ENCODE data around the gene FOXK1. TPM values are rescaled to one million over a fixed set of nuclear protein-coding genes. Genes with fewer than 3 reads are reported as not detected.

FOXK1 gene
- total and polyA plus RNA-seq, 2 of the 13 experiments (the other 11 are each of a cell fraction or from before 2014, with no cell fraction given) = 4.6 to 8.8 TPM

- intact Hi-C loops (cut with micrococcal nuclease; ENCODE audit: unreplicated experiment) = no loop called here
- Histone ChIP-seq H2AFZ (ENCODE audit: low read length) (no peak overlapping the region), H4K20me1 (ENCODE audit: insufficient read depth, low read length) (no peaks in the 10 kb centered on the region), H3K9me3 (ENCODE audit: low read length) (no peaks in the 10 kb centered on the region), H3K9ac (ENCODE audit: insufficient read depth, low read depth, low read length) (no peak overlapping the region), H3K4me3 (replicated peaks in 1 of 3; ENCODE audit: insufficient read depth in 1 of 3, low read depth in 2 of 3, low read length in 3 of 3) (no peak overlapping the region), H3K4me1 (ENCODE audit: insufficient read depth, low read length) (peaks cover 9% of the 10 kb centered on the region), H3K27me3 (ENCODE audit: control insufficient read depth in 1 of 2, insufficient read depth in 2 of 2, low read length in 2 of 2) (no peaks in the 10 kb centered on the region), H3K27ac (ENCODE audit: extremely low read length, insufficient read depth, low read length) (no peak overlapping the region), H3K4me2 (ENCODE audit: low read depth, low read length) (no peak overlapping the region), H3K36me3 (replicated peaks in 1 of 2; ENCODE audit: control insufficient read depth in 1 of 2, insufficient read depth in 2 of 2, low read length in 2 of 2) (peaks cover 11 to 19% of the 10 kb centered on the region in 2 experiments; a peak in 4 of 5 replicates), H3K79me2 (ENCODE audit: insufficient read depth, low read length) (no peaks in the 10 kb centered on the region)
- no peak for ATAC-seq
- ChIA-PET CTCF (ENCODE audit: low intra/inter-chr PET ratio, low total read pairs) (no interaction called here), POLR2A (no interaction called here)
- BruUV-seq (replicated peaks) = no TSS peak
- in situ Hi-C loops (cut with HindIII; ENCODE audit: extremely low pct_ligation_motif_present, low pct_unique_long_range_greater_than_20kb) = loop anchor here (10.0 kb wide), 1 partner anchor 295 kb away; no protein-coding TSS in a partner anchor
- 91% methylated on average over 20 of the region's 26 CpGs for WGBS (ENCODE audit: low lambda C conversion rate)
- FAIRE-seq = no peak
- no peak for DNase-seq (ENCODE audit: low spot score)
- no peak for TF ChIP-seq HMG20A (CRISPR knock-in tag; IDR thresholded peaks at IDR 0.05; ENCODE audit: borderline replicate concordance)
- no peak for TF ChIP-seq ZNF34 (CRISPR knock-in tag; IDR thresholded peaks at IDR 0.05; ENCODE audit: borderline replicate concordance)
- TF ChIP-seq, protein P1, sequence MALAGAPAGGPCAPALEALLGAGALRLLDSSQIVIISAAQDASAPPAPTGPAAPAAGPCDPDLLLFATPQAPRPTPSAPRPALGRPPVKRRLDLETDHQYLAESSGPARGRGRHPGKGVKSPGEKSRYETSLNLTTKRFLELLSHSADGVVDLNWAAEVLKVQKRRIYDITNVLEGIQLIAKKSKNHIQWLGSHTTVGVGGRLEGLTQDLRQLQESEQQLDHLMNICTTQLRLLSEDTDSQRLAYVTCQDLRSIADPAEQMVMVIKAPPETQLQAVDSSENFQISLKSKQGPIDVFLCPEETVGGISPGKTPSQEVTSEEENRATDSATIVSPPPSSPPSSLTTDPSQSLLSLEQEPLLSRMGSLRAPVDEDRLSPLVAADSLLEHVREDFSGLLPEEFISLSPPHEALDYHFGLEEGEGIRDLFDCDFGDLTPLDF (CRISPR knock-in tag; IDR thresholded peaks at IDR 0.05) = no peak
- peak; percentile 18; the same call in 1 of the 2 replicates for TF ChIP-seq RBFOX2 (IDR thresholded peaks at IDR 0.05; ENCODE audit: low read depth, low read length)
- no peak for TF ChIP-seq ZNF83 (CRISPR knock-in tag; IDR thresholded peaks at IDR 0.05; ENCODE audit: borderline replicate concordance)
- no peak for TF ChIP-seq AKAP8 (CRISPR knock-in tag; IDR thresholded peaks at IDR 0.05)
- TF ChIP-seq ZNF33A (CRISPR knock-in tag; IDR thresholded peaks at IDR 0.05; ENCODE audit: borderline replicate concordance) = no peak
- no peak for TF ChIP-seq REL (CRISPR knock-in tag; conservative IDR thresholded peaks at IDR 0.05)
- TF ChIP-seq ZNF746 (CRISPR knock-in tag; IDR thresholded peaks at IDR 0.05) = no peak
- no peak for TF ChIP-seq KLF11 (CRISPR knock-in tag; IDR thresholded peaks at IDR 0.05)
- no peak for TF ChIP-seq NBN (conservative IDR thresholded peaks at IDR 0.05)
- no peak for TF ChIP-seq ZNF441 (CRISPR knock-in tag; IDR thresholded peaks at IDR 0.05; ENCODE audit: borderline replicate concordance)
- TF ChIP-seq RARG (CRISPR knock-in tag; IDR thresholded peaks at IDR 0.05; ENCODE audit: low read depth) = no peak
- TF ChIP-seq HNRNPH1 (optimal IDR thresholded peaks at IDR 0.05; ENCODE audit: low read depth, low read length) = no peak
- peak; percentile 23 for TF ChIP-seq AGO2 (optimal IDR thresholded peaks at IDR 0.05; ENCODE audit: low read depth, low read length)
- TF ChIP-seq SAP130 (CRISPR knock-in tag; IDR thresholded peaks at IDR 0.05; ENCODE audit: low read depth) = no peak
Measured at GRCh38 chr7:4789194-4790077, 107.3 kb downstream of the FOXK1 start.

Measured in HepG2 (cell line).